ENCODE results near the gene UBE2L5.

- no peak for TF ChIP-seq CTCF (IDR thresholded peaks at IDR 0.05)
- TF ChIP-seq POLR2A (IDR thresholded peaks at IDR 0.05), result peak in 1 of 2 donors; percentile 30
- peak; percentile 82 to 97 for TF ChIP-seq POLR2AphosphoS5 (IDR thresholded peaks at IDR 0.05; ENCODE audit: insufficient read depth in 1 of 2, low read depth in 1 of 2)
Observed at GRCh38 chr13:30395192-30396158, 26.8 kb upstream of the UBE2L5 start.

All from vagina (tissue), 2 donors.